ENCODE data around the gene PARVA.

PARVA gene

GRCh38 chr11:12403997-12404350 is 26.6 kb downstream of the PARVA start:
- Histone ChIP-seq H3K4me2 (no peak overlapping the region), H3K4me3 (no peak overlapping the region), H4K20me1 (no peaks in the 10 kb centered on the region), H3K4me1 (no peaks in the 10 kb centered on the region), H3K9me3 (no peaks in the 10 kb centered on the region), H3K27ac (no peak overlapping the region), H3K36me3 (no peaks in the 10 kb centered on the region), H3K27me3 (no peaks in the 10 kb centered on the region), H3K9ac (no peak overlapping the region)
- TF ChIP-seq Cebpa-rat (IDR thresholded peaks at IDR 0.05): no peak

GRCh38 chr11:12404436-12404835 is 27.1 kb downstream of the PARVA start:
- no peak for TF ChIP-seq Cebpa-rat (IDR thresholded peaks at IDR 0.05)
- no peaks in the 10 kb centered on the region for H4K20me1 ChIP-seq
- H3K4me2 ChIP-seq: no peak overlapping the region
- no peak overlapping the region for H3K27ac ChIP-seq
- H3K9me3 ChIP-seq: no peaks in the 10 kb centered on the region
- no peak overlapping the region for H3K9ac ChIP-seq
- no peak overlapping the region for H3K4me3 ChIP-seq
- no peaks in the 10 kb centered on the region for H3K4me1 ChIP-seq
- H3K36me3 ChIP-seq: no peaks in the 10 kb centered on the region
- H3K27me3 ChIP-seq: no peaks in the 10 kb centered on the region

GRCh38 chr11:12408156-12408770 is 30.9 kb downstream of the PARVA start:
- no peak overlapping the region for H3K4me3 ChIP-seq
- H3K4me1 ChIP-seq: no peaks in the 10 kb centered on the region
- no peak overlapping the region for H3K4me2 ChIP-seq
- H3K36me3 ChIP-seq: no peaks in the 10 kb centered on the region
- H4K20me1 ChIP-seq: no peaks in the 10 kb centered on the region
- H3K27ac ChIP-seq: no peak overlapping the region
- no peaks in the 10 kb centered on the region for H3K27me3 ChIP-seq
- no peak overlapping the region for H3K9ac ChIP-seq
- no peaks in the 10 kb centered on the region for H3K9me3 ChIP-seq
- TF ChIP-seq Cebpa-rat (IDR thresholded peaks at IDR 0.05): no peak

GRCh38 chr11:12409621-12410005 is 32.2 kb downstream of the PARVA start:
- no peaks in the 10 kb centered on the region for H3K4me1 ChIP-seq
- no peaks in the 10 kb centered on the region for H4K20me1 ChIP-seq
- TF ChIP-seq Cebpa-rat (IDR thresholded peaks at IDR 0.05): no peak
- no peaks in the 10 kb centered on the region for H3K27me3 ChIP-seq
- H3K36me3 ChIP-seq: no peaks in the 10 kb centered on the region
- H3K9me3 ChIP-seq: no peaks in the 10 kb centered on the region
- H3K27ac ChIP-seq: no peak overlapping the region
- no peak overlapping the region for H3K4me2 ChIP-seq
- H3K9ac ChIP-seq: no peak overlapping the region
- no peak overlapping the region for H3K4me3 ChIP-seq

GRCh38 chr11:12410006-12410728 is 32.8 kb downstream of the PARVA start:
- Histone ChIP-seq H3K9me3 (no peaks in the 10 kb centered on the region), H3K4me1 (no peaks in the 10 kb centered on the region), H3K36me3 (no peaks in the 10 kb centered on the region), H3K27ac (no peak overlapping the region), H3K4me3 (no peak overlapping the region), H4K20me1 (no peaks in the 10 kb centered on the region), H3K9ac (no peak overlapping the region), H3K27me3 (no peaks in the 10 kb centered on the region), H3K4me2 (no peak overlapping the region)
- TF ChIP-seq Cebpa-rat (IDR thresholded peaks at IDR 0.05): no peak

GRCh38 chr11:12411393-12411792 is 34.0 kb downstream of the PARVA start:
- Histone ChIP-seq H3K36me3 (no peaks in the 10 kb centered on the region), H3K27me3 (no peaks in the 10 kb centered on the region), H4K20me1 (no peaks in the 10 kb centered on the region), H3K27ac (no peak overlapping the region), H3K9ac (no peak overlapping the region), H3K4me2 (no peak overlapping the region), H3K4me3 (no peak overlapping the region), H3K9me3 (no peaks in the 10 kb centered on the region), H3K4me1 (no peaks in the 10 kb centered on the region)
- no peak for TF ChIP-seq Cebpa-rat (IDR thresholded peaks at IDR 0.05)

- Histone ChIP-seq H3K4me2 (no peak overlapping the region), H3K9me3 (no peaks in the 10 kb centered on the region), H3K36me3 (no peaks in the 10 kb centered on the region), H3K27ac (no peak overlapping the region), H3K4me3 (no peak overlapping the region), H3K4me1 (no peaks in the 10 kb centered on the region), H3K27me3 (no peaks in the 10 kb centered on the region), H3K9ac (no peak overlapping the region), H4K20me1 (no peaks in the 10 kb centered on the region)
- TF ChIP-seq Cebpa-rat (IDR thresholded peaks at IDR 0.05): no peak
These were observed 34.7 kb downstream of the PARVA start for GRCh38 chr11:12411806-12412727.

GRCh38 chr11:12413141-12414052 is 36.0 kb downstream of the PARVA start:
- no peak for TF ChIP-seq Cebpa-rat (IDR thresholded peaks at IDR 0.05)
- Histone ChIP-seq H3K27ac (no peak overlapping the region), H3K36me3 (no peaks in the 10 kb centered on the region), H3K4me2 (no peak overlapping the region), H3K27me3 (no peaks in the 10 kb centered on the region), H3K4me3 (no peak overlapping the region), H3K9me3 (no peaks in the 10 kb centered on the region), H3K4me1 (no peaks in the 10 kb centered on the region), H3K9ac (no peak overlapping the region), H4K20me1 (no peaks in the 10 kb centered on the region)

DNA sequence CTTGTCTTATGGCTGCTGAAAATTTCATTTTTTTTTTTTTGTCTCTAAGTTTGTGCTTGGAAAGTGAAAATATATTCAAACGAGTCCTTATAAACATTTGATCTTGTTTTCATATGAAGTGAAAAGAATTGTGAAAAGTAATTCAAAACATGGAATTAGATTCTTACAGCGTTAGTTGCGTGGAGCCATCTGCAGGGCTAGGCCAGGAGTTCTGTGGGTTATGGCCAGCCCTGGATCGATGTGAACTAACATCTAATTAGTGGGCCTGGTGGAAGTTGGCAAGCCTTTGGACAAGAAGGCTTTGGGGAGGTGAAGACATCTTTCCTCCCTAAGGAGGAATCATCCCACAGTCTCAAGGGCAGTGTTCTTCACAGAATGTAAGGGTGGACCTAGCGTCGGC is 37.2 kb downstream of the PARVA start:
- no peaks in the 10 kb centered on the region for H3K36me3 ChIP-seq
- no peak overlapping the region for H3K4me3 ChIP-seq
- H4K20me1 ChIP-seq: no peaks in the 10 kb centered on the region
- no peaks in the 10 kb centered on the region for H3K4me1 ChIP-seq
- TF ChIP-seq Cebpa-rat (IDR thresholded peaks at IDR 0.05): no peak
- H3K9ac ChIP-seq: no peak overlapping the region
- no peak overlapping the region for H3K27ac ChIP-seq
- no peaks in the 10 kb centered on the region for H3K9me3 ChIP-seq
- H3K4me2 ChIP-seq: no peak overlapping the region
- no peaks in the 10 kb centered on the region for H3K27me3 ChIP-seq

Data from BLaER1 (cell line).